GM23338 (cell line): ENCODE data around the gene FAM117A. TPM values are rescaled to one million over a fixed set of nuclear protein-coding genes. Genes with fewer than 3 reads are reported as not detected.

ENCODE experiments used
- ATAC-seq: fragments of 200-7000 bp; cut with Tn5 transposase; 3 replicates; pipeline ENCODE4 v1.9.1; 2020
- DNase-seq: peaks from one replicate; pipeline ENCODE4 v3.0.0-alpha.2; 2015; ENCODE audit warnings: low spot score
- H2AFZ ChIP-seq: fragments of 200-600 bp; sonication (generic); 2 replicates; pipeline ENCODE4 v1.8.0; 2016; ENCODE audit warnings: antibody characterized with exemption, mild to moderate bottlenecking, moderate library complexity
- H3F3A ChIP-seq: fragments of 200-600 bp; sonication (generic); replicated peaks from 2 replicates; pipeline ENCODE4 v1.8.0; 2017; ENCODE audit warnings: antibody characterized with exemption, mixed run types, low read depth
- H3K27ac ChIP-seq: fragments of 200-600 bp; sonication (generic); 2 replicates; pipeline ENCODE4 v1.6.1; 2016; ENCODE audit warnings: low read depth
- H3K27me3 ChIP-seq: fragments of 200-600 bp; sonication (generic); 2 replicates; pipeline ENCODE4 v1.8.0; 2016; ENCODE audit warnings: mild to moderate bottlenecking, mixed run types, moderate library complexity; ENCODE audit not compliant: insufficient read depth
- H3K36me3 ChIP-seq: fragments of 200-600 bp; sonication (generic); 2 replicates; pipeline ENCODE4 v1.8.0; 2016; ENCODE audit warnings: mild to moderate bottlenecking; ENCODE audit not compliant: insufficient read depth
- H3K4me1 ChIP-seq: fragments of 200-600 bp; sonication (generic); 2 replicates; pipeline ENCODE4 v1.8.0; 2016; ENCODE audit warnings: mild to moderate bottlenecking, moderate library complexity; ENCODE audit not compliant: insufficient read depth
- H3K4me2 ChIP-seq: fragments of 200-600 bp; sonication (generic); 2 replicates; pipeline ENCODE4 v1.7.1; 2017; ENCODE audit warnings: mixed run types
- H3K4me3 ChIP-seq: fragments of 200-600 bp; sonication (generic); 2 replicates; pipeline ENCODE4 v1.6.1; 2016; ENCODE audit warnings: mixed run types
- H3K79me2 ChIP-seq: fragments of 200-600 bp; sonication (generic); replicated peaks from 2 replicates; pipeline ENCODE4 v1.8.0; 2017; ENCODE audit warnings: mild to moderate bottlenecking; ENCODE audit not compliant: insufficient read depth
- H3K9me2 ChIP-seq: fragments of 200-600 bp; sonication (generic); 2 replicates; pipeline ENCODE4 v1.8.0; 2017; ENCODE audit not compliant: insufficient read depth
- H4K20me1 ChIP-seq: fragments of 200-600 bp; sonication (generic); replicated peaks from 2 replicates; pipeline ENCODE4 v1.8.0; 2017; ENCODE audit warnings: mild to moderate bottlenecking; ENCODE audit not compliant: insufficient read depth
- H3K27ac Mint-ChIP-seq: 2 replicates; pipeline ENCODE4 v1.8.0; 2020; ENCODE audit warnings: inconsistent platforms, mild to moderate bottlenecking, moderate library complexity, mixed read lengths
- H3K27me3 Mint-ChIP-seq: 3 replicates; pipeline ENCODE4 v1.8.0; 2022; ENCODE audit warnings: low read depth, mild to moderate bottlenecking, moderate library complexity, mixed read lengths, inconsistent platforms; ENCODE audit not compliant: insufficient read depth, poor library complexity
- H3K36me3 Mint-ChIP-seq: 3 replicates; pipeline ENCODE4 v1.8.0; 2021; ENCODE audit warnings: low read depth, mild to moderate bottlenecking, inconsistent platforms, moderate library complexity, mixed read lengths
- H3K4me1 Mint-ChIP-seq: 3 replicates; pipeline ENCODE4 v1.8.0; 2020; ENCODE audit warnings: mild to moderate bottlenecking, inconsistent platforms, mixed read lengths
- H3K4me3 Mint-ChIP-seq: 3 replicates; pipeline ENCODE4 v1.8.0; 2021; ENCODE audit warnings: moderate library complexity, mild to moderate bottlenecking, inconsistent platforms, mixed read lengths
- H3K9me3 Mint-ChIP-seq: 3 replicates; pipeline ENCODE4 v1.8.0; 2020; ENCODE audit warnings: moderate library complexity, mild to moderate bottlenecking, inconsistent platforms, mixed read lengths
- CREB1 ChIP-seq: fragments of 250-450 bp; sonication (Bioruptor Pico); IDR thresholded peaks from 2 replicates; pipeline ENCODE4 v1.5.0; 2020; ENCODE audit warnings: low read depth, mild to moderate bottlenecking, moderate library complexity
- CTCF ChIP-seq, 2 experiments: fragments of 200-600 bp in 1 of 2; sonication (generic) in 1 of 2; conservative IDR thresholded peaks; 2 replicates each; pipeline versions ENCODE4 v1.5.1 to v1.6.1; 2016 to 2017; ENCODE audit warnings: antibody characterized with exemption in 2 of 2, low read depth in 2 of 2, mild to moderate bottlenecking in 2 of 2, moderate library complexity in 1 of 2
- JUNB ChIP-seq: IDR thresholded peaks from one replicate; pipeline ENCODE4 v1.6.1; 2016; ENCODE audit warnings: antibody characterized with exemption; ENCODE audit not compliant: unreplicated experiment
- POLR2AphosphoS5 ChIP-seq: IDR thresholded peaks from 2 replicates; pipeline ENCODE4 v1.6.1; 2016; ENCODE audit warnings: antibody characterized with exemption, low read depth
- REST ChIP-seq: IDR thresholded peaks from one replicate; pipeline ENCODE4 v1.6.1; 2018; ENCODE audit warnings: antibody characterized with exemption; ENCODE audit not compliant: unreplicated experiment
- polyA plus RNA-seq: library from polyadenylated mRNA; unstranded; fragments of >200 nt; fragmentation: Nextera tagmentation; extraction: Ambion mirVana; gene quantifications from 2 replicates; pipeline ENCODE4 v1.2.1, GENCODE V29; 2016
- total RNA-seq: library from RNA; depleted of rRNA; stranded (reverse); fragments of >200 nt; shearing (Covaris generic); gene quantifications from 2 replicates; pipeline ENCODE4 v1.2.3, GENCODE V29; 2014; rRNA removed

FAM117A gene
- total and polyA plus RNA-seq, 2 experiments from 2014 or later = 21.3 to 46.4 TPM

- TF ChIP-seq JUNB (no peak), CTCF (conservative IDR thresholded peaks at IDR 0.05; ENCODE audit: low read depth in 2 of 2) (no peak), CREB1 (CRISPR knock-in tag) (no peak), REST (no peak), POLR2AphosphoS5 (no peak)
- Mint-ChIP-seq H3K27me3 (peaks cover 4% of the 10 kb centered on the region), H3K36me3 (peaks cover 36% of the 10 kb centered on the region), H3K4me1 (no peaks in the 10 kb centered on the region), H3K4me3 (no peak overlapping the region), H3K27ac (no peak overlapping the region), H3K9me3 (peaks cover 15% of the 10 kb centered on the region; the same call in 2 of the 3 replicates)
- no peak overlapping the region for H3K4me3 ChIP-seq
- no peak overlapping the region for H3K4me2 ChIP-seq
- DNase-seq (no peak), ATAC-seq (no peak)
- H3K9me2 ChIP-seq = no peaks in the 10 kb centered on the region
- H2AFZ ChIP-seq = no peak overlapping the region
- H3K27me3 ChIP-seq = no peaks in the 10 kb centered on the region
- no peaks in the 10 kb centered on the region for H3K36me3 ChIP-seq
- H4K20me1 ChIP-seq = peaks cover 22% of the 10 kb centered on the region; the same call in 1 of the 2 replicates
- no peaks in the 10 kb centered on the region for H3K4me1 ChIP-seq
- no peaks in the 10 kb centered on the region for H3F3A ChIP-seq
- no peak overlapping the region for H3K27ac ChIP-seq
- peaks cover 84% of the 10 kb centered on the region for H3K79me2 ChIP-seq
Observed at GRCh38 chr17:49664706-49665211, 99.2 kb downstream of the FAM117A start.

Other genes with a start within 250 kb of the FAM117A start
- gene NXPH3, start 188.3 kb downstream of the FAM117A start, total RNA-seq = 2.7 and 4.7 TPM in 2 replicates
- gene NXPH3, start 188.3 kb downstream of the FAM117A start, polyA plus RNA-seq = 0.23 and 0.30 TPM in 2 replicates
- gene SPOP, start 86.0 kb downstream of the FAM117A start, total RNA-seq = 13.9 and 29.4 TPM in 2 replicates
- gene SPOP, start 86.0 kb downstream of the FAM117A start, polyA plus RNA-seq = 17.9 and 18.6 TPM in 2 replicates
- gene SLC35B1, start 56.2 kb downstream of the FAM117A start, total RNA-seq = 56.7 and 59.7 TPM in 2 replicates
- 54.8 and 58.9 TPM in 2 replicates for gene SLC35B1, start 56.2 kb downstream of the FAM117A start, polyA plus RNA-seq
- gene KAT7, start 24.6 kb upstream of the FAM117A start, total RNA-seq = 187 and 226 TPM in 2 replicates
- gene KAT7, start 24.6 kb upstream of the FAM117A start, polyA plus RNA-seq = 30.5 and 31.0 TPM in 2 replicates
- gene TAC4, start 83.9 kb upstream of the FAM117A start, total RNA-seq = not detected in 2 replicates
- gene TAC4, start 83.9 kb upstream of the FAM117A start, polyA plus RNA-seq = not detected in 2 replicates
- gene DLX4, start 205.1 kb upstream of the FAM117A start, total RNA-seq = 0.10 and 0.58 TPM in 2 replicates
- gene DLX4, start 205.1 kb upstream of the FAM117A start, polyA plus RNA-seq = 0.79 and 0.80 TPM in 2 replicates
- 0.14 TPM in 1 of 2 replicates, not detected in the other for gene DLX3, start 231.1 kb upstream of the FAM117A start, total RNA-seq
- gene DLX3, start 231.1 kb upstream of the FAM117A start, polyA plus RNA-seq = 0.19 and 0.27 TPM in 2 replicates